GM12878 (cell line): Measurements from ENCODE around the gene OLFML2B. TPM values are rescaled to one million over a fixed set of nuclear protein-coding genes. Genes with fewer than 3 reads are reported as not detected.

ENCODE experiments used
- ATAC-seq: fragments of 200-7000 bp; cut with Tn5 transposase; 3 replicates; pipeline ENCODE4 v1.9.1; 2020; ENCODE audit warnings: mild to moderate bottlenecking, moderate library complexity
- BruUV-seq: library from RNA; stranded (reverse); fragments of 400-500 nt; replicated peaks from 2 replicates; lab custom pipeline; 2021; lab: Mats Ljungman, UMichigan
- CTCF ChIA-PET: fragments of 300-600 bp; sonication (Branson Sonifier 250); formaldehyde crosslinking; extraction: SDS; loops from one replicate; lab custom pipeline; 2021; ENCODE audit warnings: inconsistent platforms; lab: Yijun Ruan, JAX
- POLR2A ChIA-PET: fragments of 350-600 bp; formaldehyde crosslinking; extraction: SDS; loops from one replicate; lab custom pipeline; 2021; ENCODE audit warnings: inconsistent platforms; lab: Charles Lee
- RAD21 ChIA-PET: fragments of 300-600 bp; sonication (Branson Sonifier 250); formaldehyde crosslinking; loops from one replicate; lab custom pipeline; 2023; ENCODE audit warnings: antibody characterized with exemption; ENCODE audit not compliant: unreplicated experiment; lab: Charles Lee
- SMC1A ChIA-PET: fragments of 300-600 bp; sonication (Branson Sonifier 250); formaldehyde crosslinking; loops from one replicate; lab custom pipeline; 2023; ENCODE audit not compliant: unreplicated experiment, uncharacterized antibody; lab: Charles Lee
- DNase-seq: peaks from one replicate; pipeline ENCODE4 v3.0.0-alpha.2; 2011; ENCODE audit warnings: low read depth, low spot score
- FAIRE-seq: peaks from 3 replicates; lab custom pipeline; 2011; peaks lifted over from hg19 to GRCh38; lab: Jason Lieb, UNC
- H2AFZ ChIP-seq: 2 replicates; pipeline ENCODE4 v1.6.0; 2011; ENCODE audit warnings: low read depth, low read length, control low read depth; ENCODE audit not compliant: control insufficient read depth
- H3K27ac ChIP-seq: 2 replicates; pipeline ENCODE4 v1.5.1; 2011; ENCODE audit warnings: control low read depth; ENCODE audit not compliant: control insufficient read depth, insufficient read depth
- H3K27me3 ChIP-seq, 2 experiments: replicated peaks in 1 of 2; 2 replicates each; pipeline versions ENCODE4 v1.6.0 to v1.6.1; 2011; ENCODE audit warnings: low read length in 1 of 2; ENCODE audit not compliant: control insufficient read depth in 2 of 2, insufficient read depth in 2 of 2
- H3K36me3 ChIP-seq, 2 experiments: 2 replicates each; pipeline ENCODE4 v1.5.1; 2011; ENCODE audit warnings: low read length in 1 of 2; ENCODE audit not compliant: control insufficient read depth in 2 of 2, insufficient read depth in 2 of 2
- H3K4me1 ChIP-seq: 2 replicates; pipeline ENCODE4 v1.6.1; 2011; ENCODE audit warnings: mild to moderate bottlenecking, low read length, moderate library complexity, mixed read lengths; ENCODE audit not compliant: control insufficient read depth, insufficient read depth
- H3K4me2 ChIP-seq: 2 replicates; pipeline ENCODE4 v1.6.0; 2011; ENCODE audit warnings: control low read depth; ENCODE audit not compliant: control insufficient read depth, insufficient read depth
- H3K4me3 ChIP-seq: fragments of 200-600 bp; sonication (generic); 2 replicates; pipeline ENCODE4 v1.5.1; 2016
- H3K79me2 ChIP-seq: 2 replicates; pipeline ENCODE4 v1.6.0; 2011; ENCODE audit warnings: low read length; ENCODE audit not compliant: control insufficient read depth, insufficient read depth
- H3K9ac ChIP-seq: 2 replicates; pipeline ENCODE4 v1.8.0; 2011; ENCODE audit warnings: low read length, control low read depth, mixed read lengths; ENCODE audit not compliant: control insufficient read depth, insufficient read depth
- H3K9me3 ChIP-seq: replicated peaks from 3 replicates; pipeline ENCODE4 v1.5.1; 2011; ENCODE audit warnings: mild to moderate bottlenecking, low read length; ENCODE audit not compliant: control insufficient read depth, insufficient read depth
- H4K20me1 ChIP-seq: 2 replicates; pipeline ENCODE4 v1.6.0; 2011; ENCODE audit not compliant: control insufficient read depth, insufficient read depth
- ATF7 ChIP-seq: fragments of 450-650 bp; IDR thresholded peaks from 2 replicates; pipeline ENCODE4 v1.6.1; 2016; ENCODE audit warnings: low read depth, mild to moderate bottlenecking
- IKZF1 ChIP-seq: fragments of 450-650 bp; conservative IDR thresholded peaks from 2 replicates; pipeline ENCODE4 v1.6.1; 2017; ENCODE audit warnings: antibody characterized with exemption, mild to moderate bottlenecking
- POLR2A ChIP-seq: IDR thresholded peaks from 2 replicates; pipeline ENCODE4 v1.6.1; 2011; ENCODE audit warnings: low read depth, mild to moderate bottlenecking, low read length
- WGBS: methylation state at CpG from one replicate; pipeline ENCODE4 v1.1.6; 2016; ENCODE audit warnings: low lambda C conversion rate; ENCODE audit not compliant: insufficient replicate concordance, insufficient coverage; ENCODE audit errors: missing lambda C conversion rate; 5-methylcytosine and 5-hydroxymethylcytosine counted together
- in situ Hi-C: fragments of 300-500 bp; cut with MboI; formaldehyde crosslinking; loops from 9 replicates; pipeline ENCODE4 v1.14.3; 2018; ENCODE audit warnings: mixed read lengths
- intact Hi-C: fragments of 100-400 bp; cut with micrococcal nuclease; formaldehyde crosslinking; loops from one replicate; pipeline ENCODE4 v1.14.2; 2022; ENCODE audit not compliant: unreplicated experiment
- polyA plus RNA-seq, 11 experiments: library from polyadenylated mRNA; depleted of rRNA in 4 of 11; unstranded in 6 of 11; stranded (reverse) in 5 of 11; fragments of >200 nt; fragmentation: Nextera tagmentation in 4 of 11; fragmentation: Illumina TruSeq in 1 of 11; extraction: Ambion mirVana in 4 of 11; extraction: Trizol in 1 of 11; gene quantifications; 1 replicate in 1 of 11; 2 replicates in 10 of 11; pipeline versions ENCODE4 v1.2.1 to v1.2.3, GENCODE V29; 2011 to 2016; ENCODE audit warnings: inconsistent platforms in 2 of 11, missing spikeins in 2 of 11, low read depth in 1 of 11
- total RNA-seq, 4 experiments: library from RNA; depleted of rRNA in 3 of 4; stranded (reverse); fragments of >200 nt in 3 of 4; fragmentation: Illumina TruSeq in 1 of 4; extraction: Trizol in 1 of 4; gene quantifications; 2 replicates each; pipeline versions ENCODE4 v1.2.1 to v1.2.3, GENCODE V29; 2013 to 2021
- TF ChIP-seq, protein P1 (sequence below): fragments of 450-650 bp; formaldehyde crosslinking; IDR thresholded peaks from 2 replicates; pipeline ENCODE4 v1.4.0; 2022; ENCODE audit warnings: mild to moderate bottlenecking, moderate library complexity

Gene OLFML2B
- total and polyA plus RNA-seq, 10 of the 15 experiments (the other 5 are each of a cell fraction or from before 2014, with no cell fraction given): not detected

DNA sequence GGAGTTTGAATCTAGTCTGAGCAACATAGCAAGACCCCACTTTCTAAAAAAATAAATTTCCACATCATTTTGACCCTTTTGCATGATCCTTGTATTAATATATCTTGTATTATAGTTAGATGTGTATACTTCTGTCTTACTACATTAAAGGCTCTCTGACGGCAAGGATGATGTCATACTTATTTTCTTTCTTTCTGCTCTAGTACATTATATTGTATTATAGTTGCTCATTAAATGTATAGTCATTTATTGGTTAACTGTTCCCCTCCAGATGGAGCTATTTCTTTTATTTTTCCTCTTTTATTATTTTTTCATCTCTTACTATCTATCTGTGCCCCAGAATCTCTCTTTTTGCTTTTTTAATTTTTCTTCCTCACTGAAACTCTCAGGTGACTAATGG lies 15.0 kb upstream of the OLFML2B start:
- CTCF ChIA-PET: interaction anchor here (0.6 to 8.1 kb wide), 7 partner anchors 10 to 299 kb away, joined by 3 to 214 read pairs (median 8); no protein-coding TSS in a partner anchor
- WGBS: 29% methylated on average over 1 of the region's 1 CpG
- in situ Hi-C loops: loop anchor here (5.0 kb wide), 1 partner anchor 251 kb away; no protein-coding TSS in a partner anchor

More for the DNA sequence above, 15.0 kb upstream of the OLFML2B start:
- H3K9ac ChIP-seq: no peak overlapping the region
- ChIA-PET SMC1A (interaction anchor here (1.0 to 5.8 kb wide), 4 partner anchors 18 to 296 kb away, joined by 4 to 132 read pairs (median 6); no protein-coding TSS in a partner anchor), POLR2A (no interaction called here), RAD21 (interaction anchor here (2.6 to 6.4 kb wide), 2 partner anchors 175 to 245 kb away, joined by 15 to 152 read pairs; no protein-coding TSS in a partner anchor)
- no peak overlapping the region for H3K27ac ChIP-seq
- no peak overlapping the region for H3K4me3 ChIP-seq
- no peak for TF ChIP-seq IKZF1
- TF ChIP-seq, protein P1, sequence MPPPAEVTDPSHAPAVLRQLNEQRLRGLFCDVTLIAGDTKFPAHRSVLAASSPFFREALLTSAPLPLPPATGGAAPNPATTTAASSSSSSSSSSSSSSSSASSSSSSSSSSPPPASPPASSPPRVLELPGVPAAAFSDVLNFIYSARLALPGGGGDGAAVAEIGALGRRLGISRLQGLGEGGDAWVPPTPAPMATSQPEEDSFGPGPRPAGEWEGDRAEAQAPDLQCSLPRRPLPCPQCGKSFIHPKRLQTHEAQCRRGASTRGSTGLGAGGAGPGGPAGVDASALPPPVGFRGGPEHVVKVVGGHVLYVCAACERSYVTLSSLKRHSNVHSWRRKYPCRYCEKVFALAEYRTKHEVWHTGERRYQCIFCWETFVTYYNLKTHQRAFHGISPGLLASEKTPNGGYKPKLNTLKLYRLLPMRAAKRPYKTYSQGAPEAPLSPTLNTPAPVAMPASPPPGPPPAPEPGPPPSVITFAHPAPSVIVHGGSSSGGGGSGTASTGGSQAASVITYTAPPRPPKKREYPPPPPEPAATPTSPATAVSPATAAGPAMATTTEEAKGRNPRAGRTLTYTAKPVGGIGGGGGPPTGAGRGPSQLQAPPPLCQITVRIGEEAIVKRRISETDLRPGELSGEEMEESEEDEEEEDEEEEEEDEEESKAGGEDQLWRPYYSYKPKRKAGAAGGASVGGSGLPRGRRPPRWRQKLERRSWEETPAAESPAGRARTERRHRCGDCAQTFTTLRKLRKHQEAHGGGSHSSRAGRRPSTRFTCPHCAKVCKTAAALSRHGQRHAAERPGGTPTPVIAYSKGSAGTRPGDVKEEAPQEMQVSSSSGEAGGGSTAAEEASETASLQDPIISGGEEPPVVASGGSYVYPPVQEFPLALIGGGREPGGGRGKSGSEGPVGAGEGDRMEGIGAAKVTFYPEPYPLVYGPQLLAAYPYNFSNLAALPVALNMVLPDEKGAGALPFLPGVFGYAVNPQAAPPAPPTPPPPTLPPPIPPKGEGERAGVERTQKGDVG (CRISPR knock-in tag): no peak
- peak; percentile 29; the same call in 1 of the 2 replicates for TF ChIP-seq ATF7
- TF ChIP-seq POLR2A: no peak
- no TSS peak for BruUV-seq
- H3K36me3 ChIP-seq: no peaks in the 10 kb centered on the region
- no peaks in the 10 kb centered on the region for H3K9me3 ChIP-seq
- no peaks in the 10 kb centered on the region for H3K79me2 ChIP-seq
- no peak for FAIRE-seq
- no peaks in the 10 kb centered on the region for H3K4me1 ChIP-seq
- DNase-seq: no peak
- no peaks in the 10 kb centered on the region for H4K20me1 ChIP-seq
- H3K27me3 ChIP-seq: no peaks in the 10 kb centered on the region; a peak in 1 of 4 replicates
- H2AFZ ChIP-seq: no peak overlapping the region
- intact Hi-C loops: no loop called here
- no peak for ATAC-seq
- H3K4me2 ChIP-seq: no peak overlapping the region
